Ascending aorta (tissue), 2 donors: Measurements from ENCODE around the gene GALT. TPM values are rescaled to one million over a fixed set of nuclear protein-coding genes. Genes with fewer than 3 reads are reported as not detected.

Experiments
- DNase-seq, 2 donors: peaks; one replicate each; pipeline ENCODE4 v3.0.0-alpha.2; 2019; ENCODE audit warnings: low spot score in 2 of 2
- H3K27ac ChIP-seq, 2 donors: fragments of 200-600 bp; sonication (generic); one replicate each; pipeline ENCODE4 v1.5.1; 2016 to 2017; ENCODE audit warnings: mild to moderate bottlenecking in 1 of 2
- H3K27me3 ChIP-seq: fragments of 200-600 bp; sonication (generic); one replicate; pipeline ENCODE4 v1.5.1; 2017
- H3K36me3 ChIP-seq, 2 donors: fragments of 200-600 bp; sonication (generic); one replicate each; pipeline ENCODE4 v1.5.1; 2016
- H3K4me1 ChIP-seq, 2 donors: fragments of 200-600 bp; sonication (generic); one replicate each; pipeline ENCODE4 v1.5.1; 2016 to 2017; ENCODE audit warnings: mild to moderate bottlenecking in 1 of 2
- H3K4me3 ChIP-seq, 2 donors: fragments of 200-600 bp; sonication (generic); one replicate each; pipeline ENCODE4 v1.5.1; 2016 to 2017; ENCODE audit warnings: mild to moderate bottlenecking in 1 of 2
- H3K9me3 ChIP-seq, 2 donors: fragments of 200-600 bp; sonication (generic); one replicate each; pipeline ENCODE4 v1.5.1; 2016
- CTCF ChIP-seq, 3 experiments: fragments of 200-600 bp in 2 of 3; fragments of 450-650 bp in 1 of 3; sonication (generic) in 2 of 3; IDR thresholded peaks; one replicate each; pipeline ENCODE4 v1.5.1; 2016 to 2019; ENCODE audit warnings: antibody characterized with exemption in 3 of 3, mild to moderate bottlenecking in 1 of 3, moderate library complexity in 1 of 3
- intact Hi-C: fragments of 100-400 bp; cut with DNase I; formaldehyde crosslinking; loops from one replicate; pipeline ENCODE4 v1.15.1; 2023
- total RNA-seq: library from RNA; depleted of rRNA; stranded (reverse); fragments of >200 nt; gene quantifications from one replicate; pipeline ENCODE4 v1.1.0, GENCODE V29; 2016

GALT gene
- total RNA-seq, 1 donor from 2014 or later: 28.3 TPM

- Histone ChIP-seq H3K27ac (no peak overlapping the region), H3K4me3 (no peak overlapping the region), H3K9me3 (no peaks in the 10 kb centered on the region), H3K27me3 (peaks cover 11% of the 10 kb centered on the region), H3K4me1 (peaks cover 3 to 18% of the 10 kb centered on the region in 2 donors), H3K36me3 (no peaks in the 10 kb centered on the region)
- DNase-seq: no peak
- intact Hi-C loops: no loop called here
- no peak for TF ChIP-seq CTCF (IDR thresholded peaks at IDR 0.05)
Measured at GRCh38 chr9:34623374-34624235, 22.9 kb upstream of the GALT start.

GRCh38 chr9:34624475-34625185 is 21.8 kb upstream of the GALT start:
- no peak overlapping the region for H3K27ac ChIP-seq
- H3K4me3 ChIP-seq: no peak overlapping the region
- intact Hi-C loops: no loop called here
- no peak for TF ChIP-seq CTCF (IDR thresholded peaks at IDR 0.05)
- peaks cover 12% of the 10 kb centered on the region for H3K27me3 ChIP-seq
- H3K36me3 ChIP-seq: no peaks in the 10 kb centered on the region
- H3K9me3 ChIP-seq: no peaks in the 10 kb centered on the region
- peaks cover 9 to 16% of the 10 kb centered on the region in 2 donors for H3K4me1 ChIP-seq
- DNase-seq: no peak

DNA sequence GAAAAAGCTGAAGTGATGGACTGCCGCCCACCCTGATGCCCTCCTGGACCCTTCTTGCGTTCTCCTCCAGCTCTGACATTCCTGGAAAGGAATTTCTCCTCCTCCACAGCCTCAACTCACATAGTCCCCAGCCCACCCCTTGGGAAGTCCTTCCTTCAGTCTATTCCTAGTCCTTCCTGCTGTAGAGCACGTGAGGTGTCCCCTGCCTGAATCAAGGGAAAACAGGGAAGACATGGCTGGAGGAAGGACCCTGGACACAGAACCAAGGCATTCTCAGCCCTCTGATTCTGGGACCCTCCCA is 21.3 kb upstream of the GALT start:
- Histone ChIP-seq H3K27me3 (peaks cover 12% of the 10 kb centered on the region), H3K9me3 (no peaks in the 10 kb centered on the region), H3K4me1 (peaks cover 9 to 13% of the 10 kb centered on the region in 2 donors), H3K4me3 (no peak overlapping the region), H3K27ac (no peak overlapping the region), H3K36me3 (no peaks in the 10 kb centered on the region)
- intact Hi-C loops: no loop called here
- TF ChIP-seq CTCF (IDR thresholded peaks at IDR 0.05): no peak
- no peak for DNase-seq

GRCh38 chr9:34627716-34628655 is 18.5 kb upstream of the GALT start:
- Histone ChIP-seq H3K4me1 (peaks cover 9% of the 10 kb centered on the region in 2 donors), H3K9me3 (no peaks in the 10 kb centered on the region), H3K36me3 (no peaks in the 10 kb centered on the region), H3K4me3 (peak overlapping the region; percentile 48 to 66), H3K27me3 (peaks cover 12% of the 10 kb centered on the region), H3K27ac (no peak overlapping the region)
- TF ChIP-seq CTCF (IDR thresholded peaks at IDR 0.05): no peak
- no peak for DNase-seq
- intact Hi-C loops: no loop called here

- Histone ChIP-seq H3K4me3 (peak within 1 kb of the TSS; percentile 48 to 66), H3K36me3 (no peaks in the 10 kb centered on the region), H3K27ac (no peak within 1 kb of the TSS), H3K9me3 (no peaks in the 10 kb centered on the region), H3K4me1 (peaks cover 9% of the 10 kb centered on the region in 2 donors), H3K27me3 (peaks cover 12% of the 10 kb centered on the region)
- TF ChIP-seq CTCF (IDR thresholded peaks at IDR 0.05): no peak
- intact Hi-C loops: no loop called here
- DNase-seq: no peak
Measured at GRCh38 chr9:34628656-34629490, 17.6 kb upstream of the GALT start, which contains the start of gene ARID3C. Gene ARID3C (minus strand): TSS chr9:34629066. CDS start chr9:34628014, 1,052 bp downstream.
